GM19238 (cell line): ENCODE data around the gene NPY1R.

ENCODE experiments used
- DNase-seq: peaks from one replicate; pipeline ENCODE4 v3.0.0; 2011; ENCODE audit warnings: low spot score; ENCODE audit not compliant: insufficient read length

The NPY1R gene

DNA sequence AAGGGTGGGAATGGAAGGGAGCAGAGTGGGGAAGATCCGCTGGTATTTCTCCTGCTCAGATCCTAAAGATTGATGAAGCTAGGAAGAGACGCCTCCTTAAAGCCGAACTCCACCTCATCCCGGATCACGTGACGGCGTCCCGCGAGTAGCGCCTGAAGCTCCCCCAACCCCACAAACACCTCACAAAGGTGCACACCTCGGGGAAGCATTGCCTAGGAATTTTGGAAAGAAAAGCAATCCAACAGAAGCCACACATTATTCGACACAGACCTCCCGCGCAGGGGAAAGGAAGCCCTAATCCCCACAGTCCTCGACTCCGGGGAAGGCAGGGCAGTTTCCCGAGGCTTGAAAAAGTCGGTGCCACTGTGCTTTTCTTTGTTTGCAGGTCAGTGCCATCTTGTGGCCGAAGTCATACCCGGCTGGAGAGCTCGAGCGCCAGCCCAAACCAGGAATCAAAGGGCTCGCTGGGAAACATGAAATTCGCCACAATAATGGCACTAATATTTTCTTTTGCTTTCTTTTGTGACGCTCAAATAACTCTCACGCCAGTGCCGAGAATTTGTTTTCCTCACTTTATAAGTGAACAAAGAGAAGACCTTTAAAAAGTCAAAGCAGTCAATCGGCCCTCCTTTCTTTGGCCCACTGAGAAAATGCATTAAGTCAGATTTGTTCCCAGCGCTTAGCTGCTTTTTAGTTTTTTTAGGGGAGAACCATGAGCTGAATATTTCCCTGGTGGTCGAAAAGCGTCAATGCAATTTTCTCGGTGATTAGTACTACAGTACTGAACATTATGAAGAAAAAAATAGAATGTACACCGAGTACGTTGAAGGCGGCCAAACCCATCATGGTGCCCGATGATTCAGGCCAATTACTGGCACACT is at the start of gene NPY1R:
Gene NPY1R (minus strand): TSS at position 71 of the 881 bp plus-strand sequence. CDS start 6,042 bp downstream, outside the sequence.
- peak; percentile 43 for DNase-seq

- no peak for DNase-seq
Measured at GRCh38 chr4:163380703-163381102, 48.3 kb upstream of the NPY1R start.

GRCh38 chr4:163378661-163379060 is 46.3 kb upstream of the NPY1R start:
- no peak for DNase-seq

DNA sequence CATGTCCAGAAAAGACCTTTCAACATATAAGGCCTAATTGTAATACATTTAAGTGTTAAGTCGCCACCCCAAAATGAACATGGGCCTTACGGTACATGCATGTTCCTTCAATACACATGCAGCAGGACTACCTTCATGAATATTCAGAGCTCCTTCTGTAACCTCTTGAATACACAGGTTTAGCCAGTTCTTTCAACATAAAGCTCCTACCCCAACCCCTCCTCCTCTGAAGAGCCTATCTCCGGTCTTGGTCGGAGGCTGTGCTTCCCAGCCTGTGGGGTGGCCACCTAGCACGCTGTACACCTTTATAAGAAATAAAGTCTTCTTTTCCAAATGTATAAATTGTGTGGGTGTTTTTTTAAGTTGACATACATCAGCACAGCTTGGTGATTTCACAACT is 39.6 kb upstream of the NPY1R start:
- DNase-seq: no peak

DNA sequence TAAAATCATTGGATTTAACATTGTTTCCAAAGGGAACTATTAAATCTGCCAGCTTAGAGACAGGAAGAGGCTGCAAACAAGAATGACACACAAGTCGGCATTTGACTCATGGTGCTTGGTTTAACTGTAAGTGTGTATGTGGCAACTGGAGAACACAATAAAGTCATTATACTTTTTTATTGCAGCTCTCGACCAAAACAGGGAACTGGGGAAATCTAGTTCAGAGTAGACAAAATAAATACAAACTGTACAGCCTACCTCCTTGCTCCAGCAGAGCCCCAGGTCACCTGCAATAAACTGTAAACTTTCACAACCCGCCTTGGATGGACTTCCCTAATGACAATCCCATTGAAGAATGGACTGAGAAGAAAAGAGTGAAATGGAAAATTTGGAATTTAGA is 35.3 kb upstream of the NPY1R start:
- DNase-seq: no peak

DNA sequence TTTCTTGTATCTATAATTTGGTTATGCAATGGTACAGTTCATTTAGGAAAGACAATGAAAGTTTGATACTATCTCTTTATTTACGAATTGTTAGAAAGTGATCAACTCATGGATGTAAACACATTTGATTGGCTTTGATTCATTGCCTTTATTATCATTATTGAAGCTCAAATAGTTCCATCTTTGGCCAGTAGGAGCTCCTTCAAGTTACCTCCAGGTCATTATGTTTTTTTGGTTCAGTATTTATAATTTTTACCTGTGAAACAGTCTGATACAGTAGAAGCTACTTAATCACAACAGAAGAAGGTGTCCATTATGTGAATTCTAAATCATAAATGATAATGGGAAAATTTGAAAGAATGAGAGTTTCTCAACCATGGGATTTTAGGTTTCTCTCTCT is 23.7 kb upstream of the NPY1R start:
- no peak for DNase-seq

GRCh38 chr4:163353054-163353453 is 20.7 kb upstream of the NPY1R start:
- no peak for DNase-seq

DNA sequence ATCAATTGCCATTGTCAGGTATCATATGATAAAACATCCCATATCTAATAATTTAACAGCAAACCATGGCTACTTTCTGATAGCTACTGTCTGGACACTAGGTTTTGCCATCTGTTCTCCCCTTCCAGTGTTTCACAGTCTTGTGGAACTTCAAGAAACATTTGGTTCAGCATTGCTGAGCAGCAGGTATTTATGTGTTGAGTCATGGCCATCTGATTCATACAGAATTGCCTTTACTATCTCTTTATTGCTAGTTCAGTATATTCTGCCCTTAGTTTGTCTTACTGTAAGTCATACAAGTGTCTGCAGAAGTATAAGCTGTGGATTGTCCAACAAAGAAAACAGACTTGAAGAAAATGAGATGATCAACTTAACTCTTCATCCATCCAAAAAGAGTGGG is 18.3 kb upstream of the NPY1R start:
- no peak for DNase-seq

- DNase-seq: no peak
Measured at GRCh38 chr4:163344147-163345125, 12.0 kb upstream of the NPY1R start.

DNA sequence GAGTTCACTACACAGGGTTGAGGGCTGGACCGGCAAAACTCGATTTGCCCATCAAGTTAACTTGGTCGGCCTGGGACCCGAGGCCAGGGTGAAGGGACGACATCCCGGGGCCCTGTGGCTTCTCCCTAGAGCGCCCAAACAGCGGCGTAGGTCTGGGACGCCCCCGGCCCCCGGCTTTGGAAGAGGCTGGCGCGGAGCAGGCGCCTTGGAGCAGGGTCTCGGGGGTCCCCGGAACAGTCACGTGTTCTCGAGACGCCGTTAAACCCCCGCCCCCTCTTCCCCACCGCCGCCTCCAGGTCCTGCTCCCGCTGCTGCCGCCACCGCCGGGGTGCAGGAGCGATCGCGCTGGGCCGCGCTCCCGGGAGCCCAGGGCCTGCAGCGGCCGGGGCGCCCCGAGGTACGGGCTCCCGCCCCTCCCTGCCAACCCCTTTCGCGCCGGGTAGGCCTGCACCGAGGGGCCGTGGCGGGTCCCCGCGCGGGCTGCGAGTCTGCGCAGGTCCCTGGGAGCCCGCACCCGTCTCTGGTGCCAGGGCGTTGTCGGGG is 11.3 kb upstream of the NPY1R start, which contains the start of gene NPY5R:
Gene NPY5R (plus strand): TSS at position 289 of the 543 bp plus-strand sequence. CDS start 6,382 bp downstream, outside the sequence.
- no peak for DNase-seq

GRCh38 chr4:163335384-163335783 is 3.0 kb upstream of the NPY1R start:
- no peak for DNase-seq

- DNase-seq: no peak
Measured at GRCh38 chr4:163331629-163332376, 593 bp downstream of the NPY1R start.

DNA sequence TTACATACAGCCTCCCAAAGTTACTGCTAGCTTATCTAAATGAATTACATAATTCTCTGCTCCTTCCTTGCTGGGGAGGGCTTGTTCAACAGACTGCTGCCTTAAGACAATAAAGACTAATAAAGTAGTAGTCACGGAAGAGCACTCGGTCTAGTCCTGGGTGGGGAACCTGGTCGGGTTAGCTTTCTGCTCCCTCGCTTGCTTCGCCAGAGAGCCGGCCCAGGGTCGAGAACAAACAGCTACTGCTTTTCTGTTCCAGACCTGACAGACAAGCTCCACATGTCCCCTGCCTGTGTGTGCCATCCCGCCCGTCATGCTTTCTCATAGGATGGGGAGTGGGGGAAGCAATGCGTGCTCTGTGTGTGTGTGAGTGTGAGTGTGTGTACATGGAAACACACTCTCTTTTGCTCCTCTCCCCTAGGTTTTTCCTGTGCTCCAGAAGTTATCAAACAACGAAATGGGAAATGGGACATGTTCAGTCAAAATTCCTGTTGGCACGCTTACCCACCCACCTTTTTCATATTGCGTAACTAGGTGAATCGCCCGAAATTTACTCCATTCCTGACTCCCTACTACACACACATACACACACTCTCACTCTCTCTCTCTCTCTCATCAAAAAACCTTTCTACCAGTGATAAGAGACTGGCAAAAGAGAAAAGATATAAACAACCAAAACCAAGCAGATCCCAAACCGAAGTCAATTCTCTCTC is 1.3 kb downstream of the NPY1R start:
- DNase-seq: no peak

- DNase-seq: no peak
Measured at GRCh38 chr4:163317110-163317509, 15.3 kb downstream of the NPY1R start.

DNA sequence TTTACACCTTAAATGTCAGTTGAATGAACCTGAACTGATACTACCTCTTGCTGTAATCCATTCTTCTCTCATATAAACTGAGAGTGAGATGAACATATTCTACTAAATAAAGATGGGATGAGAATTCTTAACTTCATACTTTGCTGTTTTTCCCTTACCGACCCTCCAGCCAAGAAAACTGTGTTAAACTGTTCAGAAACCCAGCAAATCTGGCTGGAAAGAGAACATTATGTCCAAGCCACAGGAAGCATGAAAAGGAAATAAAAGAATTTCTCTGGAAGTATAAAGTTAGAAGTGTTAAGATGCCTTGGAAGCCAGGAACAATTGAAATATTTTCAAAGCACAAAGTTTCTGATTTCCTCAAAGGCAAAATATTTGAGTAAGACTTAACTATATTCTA is 22.9 kb downstream of the NPY1R start:
- DNase-seq: no peak

- no peak for DNase-seq
Measured at GRCh38 chr4:163303069-163303468, 29.3 kb downstream of the NPY1R start.

GRCh38 chr4:163300445-163300844 is 32.0 kb downstream of the NPY1R start:
- DNase-seq: no peak

DNA sequence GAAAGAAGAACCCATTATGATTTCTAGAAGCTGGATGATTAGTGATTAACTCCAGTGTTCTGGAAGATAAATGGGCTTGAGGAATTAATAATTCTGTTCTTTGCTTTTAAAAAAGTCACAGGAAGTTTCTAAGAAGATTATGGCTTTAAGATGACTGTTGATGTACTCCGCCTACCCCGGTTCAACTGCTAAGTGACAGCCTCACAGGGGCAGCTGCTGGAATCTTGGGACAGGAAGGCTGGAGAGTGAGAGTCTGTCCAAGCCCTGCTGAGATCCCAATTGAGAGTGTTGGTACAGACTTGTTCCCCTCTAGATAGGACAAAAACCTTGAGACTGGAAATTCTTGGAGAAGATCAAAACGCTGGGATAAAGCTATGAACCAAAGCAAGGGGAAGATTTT is 37.3 kb downstream of the NPY1R start:
- no peak for DNase-seq

DNA sequence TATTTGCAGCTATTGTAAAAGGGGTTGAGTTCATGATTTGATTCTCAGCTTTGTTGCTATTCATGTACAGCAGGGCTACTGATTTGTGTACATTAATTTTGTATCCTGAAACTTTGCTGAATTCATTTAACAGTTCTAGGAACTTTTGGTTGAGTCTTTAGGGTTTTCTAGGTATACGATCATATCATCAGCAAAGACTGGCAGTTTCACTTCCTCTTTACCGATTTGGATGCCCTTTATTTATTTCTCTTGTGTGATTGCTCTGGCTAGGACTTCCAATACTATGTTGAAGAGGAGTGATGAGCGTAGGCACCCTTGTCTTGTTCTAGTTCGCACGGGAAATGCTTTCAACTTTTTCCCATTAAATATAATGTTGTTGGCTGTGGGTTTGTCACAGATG is 48.1 kb downstream of the NPY1R start:
- no peak for DNase-seq
